ENCODE data around the gene VSIG10L2.

VSIG10L2 gene

GRCh38 chr11:125929445-125930075 is 16.3 kb upstream of the VSIG10L2 start:
- no peak for DNase-seq (ENCODE audit: low read depth, low spot score)

DNA sequence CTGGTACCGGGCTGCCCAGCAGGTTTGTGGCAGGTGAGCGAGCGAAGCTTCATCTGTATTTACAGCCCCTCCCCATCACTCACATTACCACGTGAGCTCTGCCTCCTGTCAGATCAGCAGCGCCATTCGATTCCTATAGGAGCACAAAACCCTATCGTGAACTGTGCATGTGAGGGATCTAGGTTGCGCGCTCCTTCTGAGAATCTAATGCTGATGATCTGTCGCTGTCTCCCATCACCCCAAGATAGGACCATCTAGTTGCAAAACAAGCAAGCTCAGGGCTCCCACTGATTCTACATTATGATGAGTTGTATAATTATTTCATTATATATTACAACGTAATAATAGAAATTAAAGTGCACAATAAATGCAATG is 15.8 kb upstream of the VSIG10L2 start:
- DNase-seq (ENCODE audit: low read depth, low spot score), result no peak

DNA sequence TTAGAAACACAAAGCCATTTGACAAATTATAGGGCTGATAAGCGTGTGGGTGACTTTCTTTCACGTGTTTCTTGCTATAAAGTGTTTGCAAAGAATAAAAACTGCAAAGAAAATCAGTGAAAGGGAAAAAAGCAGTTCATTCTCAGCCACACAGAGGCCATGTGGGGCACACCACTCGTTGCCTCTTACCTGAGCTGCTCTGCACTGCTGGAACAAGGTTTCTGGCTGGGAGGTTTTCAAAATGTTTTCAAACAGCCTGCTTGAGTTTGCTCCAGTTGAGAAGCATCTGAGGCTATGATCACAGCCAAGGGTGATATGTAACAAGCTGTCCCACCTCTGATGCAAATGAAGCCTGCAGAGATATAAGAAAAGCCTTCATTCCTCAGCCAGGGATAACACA is 14.7 kb upstream of the VSIG10L2 start:
- no peak for DNase-seq (ENCODE audit: low read depth, low spot score)

GRCh38 chr11:125931668-125932067 is 14.2 kb upstream of the VSIG10L2 start:
- DNase-seq (ENCODE audit: low read depth, low spot score), result no peak

- DNase-seq (ENCODE audit: low read depth, low spot score), result no peak
Observed at GRCh38 chr11:125932301-125932700, 13.5 kb upstream of the VSIG10L2 start.

DNA sequence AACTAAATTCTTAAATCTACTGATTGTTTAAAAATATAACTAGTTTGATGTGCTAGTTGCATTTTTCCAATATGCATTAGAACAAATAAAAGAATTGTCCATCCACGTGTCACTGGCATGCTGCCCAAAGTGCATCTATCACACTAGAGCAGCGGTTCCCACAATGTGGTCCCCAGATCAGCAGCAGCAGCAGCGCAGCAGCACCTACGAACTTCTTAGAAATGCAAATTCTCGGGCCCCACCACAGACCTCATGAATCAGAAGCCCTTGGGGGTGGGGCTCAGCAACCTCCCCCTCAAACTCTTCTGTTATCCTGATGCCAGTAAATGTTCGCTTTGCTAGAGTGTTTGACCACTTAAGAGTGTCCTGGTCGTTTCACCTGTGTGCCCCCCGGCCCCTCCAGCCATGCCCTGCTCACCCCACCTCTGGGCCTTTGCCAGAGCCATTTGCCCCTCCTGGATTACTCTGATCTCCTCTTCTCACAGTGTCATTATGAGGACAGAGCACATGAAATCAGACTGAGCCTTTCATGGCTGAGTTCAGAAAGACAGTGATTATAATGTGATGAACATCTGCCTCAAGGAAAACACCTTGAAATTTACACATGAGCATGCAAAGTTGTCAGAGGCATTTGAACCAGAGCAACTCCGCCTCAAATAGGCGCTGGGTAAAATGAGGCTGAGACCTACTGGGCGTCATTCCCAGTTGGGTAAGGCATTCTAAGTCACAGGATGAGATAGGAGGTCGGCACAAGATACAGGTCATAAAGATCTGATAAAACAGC is 12.6 kb upstream of the VSIG10L2 start:
- no peak for DNase-seq (ENCODE audit: low read depth, low spot score)

DNA sequence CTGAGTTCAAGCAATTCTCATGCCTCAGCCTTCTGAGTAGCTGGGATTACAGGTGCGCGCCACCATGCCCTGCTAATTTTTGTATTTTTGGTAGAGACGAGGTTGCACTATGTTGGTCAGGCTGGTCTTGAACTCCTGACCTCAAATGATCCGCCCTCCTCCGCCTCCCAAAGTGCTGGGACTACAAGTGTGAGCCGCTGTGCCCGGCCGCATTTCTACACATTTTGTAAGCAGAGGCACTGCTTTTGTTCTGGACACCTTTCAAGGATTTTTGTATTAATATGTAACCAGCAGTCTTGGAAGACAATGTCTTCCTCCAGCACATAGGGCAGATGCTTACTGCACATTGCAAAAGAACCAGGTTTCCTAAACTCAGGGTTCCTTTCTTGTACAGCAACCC is 11.4 kb upstream of the VSIG10L2 start:
- DNase-seq (ENCODE audit: low read depth, low spot score), result no peak

GRCh38 chr11:125935056-125935455 is 10.8 kb upstream of the VSIG10L2 start:
- DNase-seq (ENCODE audit: low read depth, low spot score), result no peak

DNA sequence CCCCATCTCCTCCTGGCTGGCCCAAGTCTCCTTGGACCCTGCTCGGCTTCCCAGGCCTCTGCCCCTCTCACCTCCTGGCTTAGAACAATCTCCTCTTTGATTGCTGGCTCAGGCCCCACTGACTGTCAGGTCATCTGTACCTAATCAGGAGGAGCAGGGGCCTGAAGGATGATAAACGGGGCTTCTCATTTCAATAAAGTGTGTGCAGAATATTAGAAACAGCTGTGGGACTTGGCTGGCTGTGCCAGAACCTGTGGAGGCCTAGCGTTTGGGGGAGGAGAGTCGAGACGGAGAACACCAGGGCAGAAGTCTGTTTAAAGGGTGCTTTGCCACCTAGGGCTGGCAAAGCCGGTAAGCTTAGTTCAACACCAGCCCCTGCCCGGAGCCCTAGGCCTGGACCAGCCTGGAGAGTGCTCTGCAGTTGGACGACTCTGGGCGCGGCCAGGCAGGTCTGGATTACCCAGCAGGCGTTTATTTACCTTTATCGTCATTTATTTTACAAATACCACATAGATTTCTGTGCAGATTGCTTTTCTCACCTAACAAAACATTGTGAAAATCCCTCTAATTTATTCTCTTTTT is 10.1 kb upstream of the VSIG10L2 start:
- no peak for DNase-seq (ENCODE audit: low read depth, low spot score)

DNA sequence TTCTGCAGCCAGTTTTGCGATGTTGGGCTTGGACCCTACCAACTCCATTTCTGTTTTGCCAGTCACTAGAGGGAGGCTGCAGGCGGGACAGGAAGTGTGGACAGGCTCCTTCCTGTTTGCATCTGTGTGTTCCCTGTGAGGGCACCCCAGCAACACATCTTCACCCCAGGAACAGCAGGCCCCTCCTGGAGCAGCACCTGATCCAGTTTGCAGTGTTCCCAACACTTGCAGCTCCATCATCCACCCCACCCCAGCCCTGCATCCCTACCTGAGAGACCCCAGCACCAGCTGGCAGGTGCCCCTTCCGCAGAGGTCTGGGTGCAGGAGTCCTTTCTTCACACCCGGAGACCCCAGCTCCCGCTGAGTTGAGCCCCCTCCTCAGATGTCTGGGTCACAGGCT is 7.4 kb upstream of the VSIG10L2 start:
- no peak for DNase-seq (ENCODE audit: low read depth, low spot score)

DNA sequence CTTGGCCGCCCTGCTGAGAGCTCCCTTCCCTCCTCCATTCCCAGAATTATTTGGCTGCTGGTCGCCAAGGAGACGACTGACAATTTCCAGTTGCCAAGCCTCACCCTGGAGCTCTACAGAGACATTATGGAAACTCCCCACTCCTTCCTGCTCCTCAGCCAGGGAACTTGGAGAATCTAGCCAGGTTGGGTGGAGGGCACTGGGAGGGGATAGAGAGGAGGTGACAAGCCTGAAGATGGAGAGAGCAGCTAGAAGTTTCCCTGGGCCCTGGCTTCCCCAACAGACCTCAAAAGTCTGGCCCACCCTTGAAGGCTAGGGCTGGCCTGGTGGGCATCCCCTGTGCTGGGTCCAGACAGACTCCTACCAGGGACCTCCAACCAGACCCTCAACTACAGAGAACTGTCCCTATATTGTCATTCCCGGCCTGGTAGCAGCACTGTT is 6.7 kb upstream of the VSIG10L2 start:
- DNase-seq (ENCODE audit: low read depth, low spot score), result peak; percentile 34

DNA sequence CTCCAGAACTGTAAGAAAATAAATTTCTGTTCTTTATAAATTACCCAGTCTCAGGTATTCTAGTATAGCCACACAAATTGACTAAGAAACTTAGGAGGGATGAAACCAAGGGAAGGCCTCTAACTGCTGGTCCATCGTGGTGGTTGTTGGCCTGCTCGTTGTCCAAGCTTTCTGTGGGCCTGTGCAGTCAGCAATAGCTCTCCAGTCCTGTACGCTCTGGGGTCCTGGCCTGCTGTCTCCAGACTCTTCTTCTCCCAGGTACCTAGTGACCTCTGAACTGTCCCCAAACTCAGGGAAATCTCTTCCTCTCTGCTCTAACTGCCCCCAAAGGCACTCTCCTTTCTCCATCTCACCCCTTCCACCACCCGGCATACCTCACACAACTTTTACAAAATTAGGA is 5.7 kb upstream of the VSIG10L2 start:
- no peak for DNase-seq (ENCODE audit: low read depth, low spot score)

DNA sequence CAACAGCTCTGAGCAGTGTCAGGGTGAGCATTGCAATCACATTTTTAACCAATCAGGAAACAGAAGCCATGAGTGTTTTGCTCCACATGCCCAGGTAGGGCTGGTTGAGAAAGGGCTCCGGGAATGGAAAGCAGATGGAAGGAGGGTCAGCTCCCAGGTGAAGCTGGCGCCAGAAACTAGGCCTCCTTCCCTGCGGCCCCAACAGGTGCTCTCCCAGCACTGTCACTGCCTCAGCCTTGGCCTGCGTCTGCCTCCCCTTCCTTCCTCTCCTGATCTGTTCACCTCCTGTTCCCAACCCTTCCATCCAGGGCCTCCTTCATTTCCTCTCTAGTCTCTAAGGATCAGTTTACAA is 4.6 kb upstream of the VSIG10L2 start:
- DNase-seq (ENCODE audit: low read depth, low spot score), result no peak

DNA sequence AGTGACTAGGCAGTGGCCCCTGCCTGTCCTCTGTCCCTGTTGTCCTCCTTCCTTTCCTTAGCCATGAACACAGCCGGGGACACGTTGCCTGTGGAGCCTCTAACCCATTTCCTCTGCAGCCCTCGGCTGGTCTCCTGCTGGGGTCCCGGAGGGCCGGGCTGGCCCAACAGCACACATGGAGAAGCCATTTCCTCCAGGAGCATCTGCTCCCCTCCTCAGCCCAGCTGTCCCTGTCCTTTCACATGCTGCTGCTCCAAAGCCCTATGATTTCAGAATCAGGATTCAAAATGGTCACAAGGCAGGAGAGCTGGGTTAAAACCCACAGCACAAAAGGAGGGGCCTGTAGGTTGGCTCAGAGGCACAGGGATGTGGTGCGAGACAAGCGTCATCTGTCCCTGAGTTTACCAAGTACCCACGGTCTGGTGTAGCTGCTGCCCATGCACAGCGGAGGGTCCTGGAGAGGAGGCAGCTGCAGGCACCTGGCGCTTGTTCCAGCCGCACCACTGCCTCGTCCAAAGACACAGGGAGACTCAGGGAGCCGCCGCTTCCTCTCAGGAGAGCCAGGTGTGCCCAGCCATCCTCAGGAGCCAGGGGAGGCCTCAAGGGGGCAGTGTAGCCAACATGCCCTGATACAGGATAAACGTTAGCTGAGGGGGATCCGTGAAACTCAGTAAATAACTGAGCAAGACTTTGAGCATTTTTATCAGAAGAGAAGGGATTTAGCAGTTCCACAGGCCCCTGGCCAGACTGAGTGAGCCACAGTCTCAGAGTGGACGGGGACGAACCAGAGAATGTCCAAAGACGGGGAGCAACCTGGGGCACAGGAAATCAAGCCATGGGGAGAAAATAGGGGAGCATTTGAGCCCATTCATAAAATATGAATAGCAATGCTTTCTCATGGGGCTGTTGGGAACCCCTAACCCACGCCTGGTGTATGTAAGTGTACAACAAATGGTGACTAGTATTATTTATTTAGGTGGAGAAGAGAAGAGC is 3.9 kb upstream of the VSIG10L2 start:
- DNase-seq (ENCODE audit: low read depth, low spot score), result peak; percentile 83

DNA sequence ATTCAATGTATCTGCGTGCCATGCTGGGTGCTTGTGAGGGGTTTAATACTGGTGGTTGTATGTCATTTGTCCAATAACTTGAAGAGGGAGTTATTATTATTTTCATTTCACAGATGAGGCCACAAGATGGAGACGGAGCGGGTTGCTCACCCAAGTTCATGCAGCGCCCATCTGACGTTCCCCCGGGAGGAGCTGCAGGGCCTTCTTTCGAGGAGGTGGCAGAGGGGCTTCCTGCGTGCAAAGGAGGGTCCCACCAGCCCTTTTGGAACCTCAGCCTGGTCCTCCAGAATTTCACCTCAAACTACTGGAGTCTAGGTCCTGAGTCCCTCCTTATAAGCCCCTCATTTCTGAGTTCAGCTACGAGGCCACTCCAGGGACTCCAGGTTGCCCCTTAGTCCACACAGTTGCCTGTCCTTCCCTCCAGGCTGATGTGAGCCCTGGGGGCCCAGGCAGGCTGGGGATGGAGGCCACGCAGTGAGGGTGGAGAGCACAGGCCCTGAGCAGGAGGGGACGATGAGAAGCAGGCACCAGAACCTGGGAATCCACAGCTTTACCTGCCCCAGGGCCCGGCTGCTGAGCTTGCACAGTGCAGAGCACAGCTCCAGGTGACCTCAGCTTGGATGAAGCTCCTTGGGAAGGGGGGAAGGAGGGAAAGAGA is 2.9 kb upstream of the VSIG10L2 start:
- no peak for DNase-seq (ENCODE audit: low read depth, low spot score)

DNA sequence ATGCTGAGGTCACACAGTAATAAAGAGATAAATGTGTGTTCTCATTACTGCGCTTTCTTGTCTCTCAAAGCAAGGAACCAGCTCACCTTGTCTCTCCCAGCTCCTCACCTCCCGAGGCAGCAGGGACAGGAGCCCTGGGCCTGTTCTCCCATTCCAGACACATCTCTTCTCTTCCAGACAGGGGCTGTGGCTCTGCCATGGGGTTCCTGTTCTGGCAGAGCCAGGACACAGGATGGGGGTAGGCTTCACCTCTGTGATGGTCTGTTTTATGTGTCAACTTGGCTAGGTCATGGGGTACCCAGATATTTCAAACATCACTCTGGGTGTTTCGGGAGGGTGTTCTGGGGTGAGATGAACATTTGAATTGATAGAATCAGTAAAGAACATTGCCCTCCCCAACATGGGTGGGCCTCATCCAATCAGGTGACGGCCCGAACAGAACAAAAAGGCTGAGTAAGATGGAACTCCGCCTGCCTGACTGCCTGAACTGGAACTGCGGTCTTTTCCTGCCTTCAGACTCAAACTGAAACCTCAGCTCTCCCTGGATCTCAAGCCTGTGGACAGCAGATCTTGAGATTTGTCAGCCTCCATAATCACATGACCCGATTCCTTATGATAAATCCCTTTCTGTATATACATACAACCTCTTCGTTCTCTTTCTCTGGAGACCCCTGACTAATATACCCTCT is 2.0 kb upstream of the VSIG10L2 start:
- DNase-seq (ENCODE audit: low read depth, low spot score), result no peak

DNA sequence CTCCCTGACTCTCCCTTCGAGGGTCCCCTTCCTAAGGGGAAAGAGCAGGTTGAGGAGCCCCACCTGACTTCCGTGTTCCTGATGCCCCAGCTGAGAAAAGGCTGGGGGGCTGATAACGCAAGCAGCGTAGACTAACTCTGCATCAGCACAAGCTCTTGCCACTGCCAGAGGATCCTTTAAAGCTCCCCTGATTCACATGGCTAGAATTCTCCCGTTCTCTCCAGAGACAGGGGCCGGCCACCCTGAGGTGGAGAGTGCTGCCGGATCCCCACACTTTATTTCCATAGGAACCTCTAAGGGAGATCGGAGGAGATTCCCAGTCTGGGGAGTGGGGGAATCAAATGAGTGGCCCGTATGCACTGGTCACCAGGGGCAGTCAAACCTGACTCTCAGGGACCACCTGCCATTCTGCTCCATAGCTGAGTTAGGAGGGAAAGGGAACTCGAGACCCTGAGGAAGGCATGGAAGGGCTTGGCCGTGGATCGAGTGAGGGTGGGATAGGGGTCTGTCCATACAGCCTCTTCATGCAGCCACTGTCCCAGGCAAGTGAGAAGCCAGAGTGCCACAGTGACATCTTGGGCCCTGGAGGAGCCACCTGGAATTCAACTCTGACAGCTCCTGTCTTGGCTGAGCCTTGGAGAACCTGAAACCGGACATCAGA is 1.4 kb upstream of the VSIG10L2 start:
- DNase-seq (ENCODE audit: low read depth, low spot score), result no peak

DNA sequence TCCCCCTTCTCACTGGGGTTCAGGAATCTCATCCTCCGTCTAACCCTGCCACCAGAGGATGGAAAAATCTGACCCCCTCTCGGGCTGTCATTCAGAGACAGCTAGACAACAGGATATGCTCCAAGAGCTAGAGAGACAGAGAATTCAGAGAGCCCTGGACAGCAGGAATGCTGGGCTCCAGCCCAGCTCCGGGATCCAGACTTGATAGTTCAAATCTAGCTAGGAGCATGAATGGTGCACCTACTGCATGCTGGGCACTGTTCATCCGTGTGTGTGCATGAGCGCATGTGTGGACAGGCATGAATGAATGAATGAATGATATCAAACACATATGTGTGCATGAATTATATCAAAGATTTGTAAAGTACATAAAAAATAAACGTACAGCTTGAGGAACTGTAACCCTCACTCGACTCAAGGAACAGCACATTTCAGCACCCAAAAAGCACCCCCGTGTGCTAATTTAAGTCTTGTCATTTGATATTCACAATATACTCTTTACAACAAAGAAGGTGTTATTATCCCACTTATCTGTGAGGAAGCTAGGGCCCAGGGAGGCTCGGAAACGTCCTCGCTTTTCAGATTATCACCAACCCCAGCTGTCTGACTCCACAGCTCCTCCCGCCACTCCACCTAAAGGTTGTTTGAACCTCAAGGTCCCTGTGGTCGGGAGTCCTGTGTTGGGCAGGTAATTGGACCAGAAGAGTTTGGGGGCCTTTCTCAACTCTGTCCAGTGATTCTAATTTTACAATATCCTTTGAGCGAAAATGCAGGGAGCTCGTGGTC is 640 bp upstream of the VSIG10L2 start:
- no peak for DNase-seq (ENCODE audit: low read depth, low spot score)

DNA sequence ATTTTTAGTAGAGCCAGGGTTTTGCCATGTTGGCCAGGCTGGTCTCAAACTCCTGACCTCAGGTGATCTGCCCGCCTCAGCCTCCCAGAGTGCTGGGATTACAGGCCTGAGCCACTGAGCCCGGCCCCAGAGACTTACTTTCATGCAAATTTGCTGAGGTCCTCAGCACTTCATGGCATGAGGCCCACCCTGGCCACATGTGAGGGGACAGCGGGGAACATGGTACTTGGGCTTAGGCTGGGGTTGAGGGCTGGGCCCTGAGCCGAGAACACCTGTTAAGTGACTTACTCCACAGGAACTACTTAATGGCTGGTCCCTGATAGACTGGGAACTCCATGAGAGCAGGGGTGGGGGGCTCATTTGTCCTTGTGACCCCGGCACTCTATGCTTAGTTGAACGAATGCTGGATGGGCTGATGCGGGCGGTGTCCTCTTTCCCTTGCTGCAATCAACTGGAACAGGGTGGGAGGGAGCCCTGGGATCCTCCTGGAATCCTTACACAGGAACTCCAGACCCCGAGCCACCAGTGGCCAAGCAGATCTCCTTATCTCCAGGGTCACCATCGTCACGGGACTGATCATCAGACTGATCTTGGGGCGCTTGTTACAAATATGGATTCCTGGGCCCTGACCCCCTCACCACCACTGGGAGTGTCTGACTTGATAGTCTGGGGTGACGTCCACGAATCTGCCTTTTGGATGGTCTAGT is 1.0 kb downstream of the VSIG10L2 start:
- DNase-seq (ENCODE audit: low read depth, low spot score), result peak; percentile 0
